ENCODE results near the gene ADIPOR2.
A peak's percentile ranks its signal among the peaks of the same experiment; 100 is the strongest.

Gene ADIPOR2

DNA sequence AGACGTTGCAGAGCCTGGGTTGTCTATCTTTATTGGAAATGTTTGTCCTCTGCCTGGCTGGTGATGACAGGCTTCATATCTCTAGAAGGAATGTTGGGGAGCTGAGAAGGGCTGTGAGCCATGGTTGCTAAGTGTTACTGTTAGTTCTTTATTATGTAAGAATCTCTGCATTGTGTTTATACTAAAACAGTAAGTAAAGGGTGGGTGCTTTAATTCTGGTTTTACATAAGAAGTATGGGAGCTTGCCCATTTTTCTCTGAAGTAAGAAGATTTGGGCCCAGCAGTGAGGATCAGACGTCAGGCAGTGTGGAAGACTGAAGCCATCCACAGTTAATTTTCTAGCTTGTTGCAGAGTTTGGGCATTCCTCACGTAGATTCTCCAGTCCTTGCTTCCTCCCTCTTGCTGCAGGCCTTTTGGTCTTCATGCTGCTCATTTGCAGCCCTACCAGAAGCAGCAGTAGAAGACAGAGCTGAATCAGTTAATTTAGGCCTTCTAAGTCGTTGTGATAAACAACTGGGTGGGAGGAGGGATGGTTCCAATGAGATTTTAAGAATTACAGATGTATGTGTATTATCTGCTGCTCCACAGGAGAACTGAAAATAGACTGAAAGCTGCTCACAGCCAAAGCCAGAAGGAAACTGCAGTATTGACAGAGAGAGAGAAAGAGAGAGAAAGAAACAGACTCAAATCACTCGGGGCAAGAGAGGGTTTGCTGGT, 40.5 kb upstream of the ADIPOR2 start:
- H2BK12ac ChIP-seq (ENCODE audit: low read length in 2 of 2), result no peak overlapping the region
- no peak overlapping the region for H3K18ac ChIP-seq (ENCODE audit: low read depth in 1 of 2, low read length in 2 of 2)
- H3K4me2 ChIP-seq (ENCODE audit: low read length, poor library complexity, severe bottlenecking), result no peak overlapping the region
- no peak overlapping the region for H3K4ac ChIP-seq (ENCODE audit: low read depth in 1 of 2, low read length in 2 of 2)
- H3K23ac ChIP-seq (ENCODE audit: low read length in 2 of 2), result no peak overlapping the region
- H2AK5ac ChIP-seq (ENCODE audit: low read length, severe bottlenecking), result no peak overlapping the region
- H3K27ac ChIP-seq (ENCODE audit: low read length, poor library complexity, severe bottlenecking), result no peak overlapping the region
- H2BK5ac ChIP-seq (ENCODE audit: low read depth, low read length, poor library complexity, severe bottlenecking), result no peak overlapping the region
- no peak overlapping the region for H4K8ac ChIP-seq (ENCODE audit: low read length)
- WGBS, result 51% methylated on average over 5 of the region's 5 CpGs
- H3K79me1 ChIP-seq (replicated peaks; ENCODE audit: low read length, poor library complexity, severe bottlenecking), result no peaks in the 10 kb centered on the region
- H2BK15ac ChIP-seq (ENCODE audit: low read depth, poor library complexity, severe bottlenecking), result no peak overlapping the region
- no peak overlapping the region for H3K14ac ChIP-seq (ENCODE audit: low read length in 2 of 2)
- H3K9ac ChIP-seq (ENCODE audit: low read length), result peak overlapping the region; percentile 53
- no peak overlapping the region for H2BK120ac ChIP-seq (ENCODE audit: low read depth, low read length)
- no peak overlapping the region for H4K91ac ChIP-seq (ENCODE audit: low read length)
- no peak overlapping the region for H2AFZ ChIP-seq (ENCODE audit: low read depth, low read length)
- H3K9me3 ChIP-seq (ENCODE audit: control insufficient read depth, low read length), result no peaks in the 10 kb centered on the region
- no peaks in the 10 kb centered on the region for H3K27me3 ChIP-seq (ENCODE audit: control insufficient read depth in 1 of 2, insufficient read depth in 1 of 2, low read length in 2 of 2)
- no peak overlapping the region for H3K4me3 ChIP-seq (ENCODE audit: insufficient read depth in 1 of 2, low read depth in 1 of 2, low read length in 2 of 2)
- DNase-seq, result no peak
- peaks cover 20 to 44% of the 10 kb centered on the region in 2 experiments for H3K36me3 ChIP-seq (ENCODE audit: control insufficient read depth in 1 of 2, insufficient read depth in 2 of 2, low read depth in 1 of 2, low read length in 2 of 2)
- peaks cover 2% of the 10 kb centered on the region for H3K4me1 ChIP-seq (ENCODE audit: control insufficient read depth, insufficient read depth, low read depth, low read length)

DNA sequence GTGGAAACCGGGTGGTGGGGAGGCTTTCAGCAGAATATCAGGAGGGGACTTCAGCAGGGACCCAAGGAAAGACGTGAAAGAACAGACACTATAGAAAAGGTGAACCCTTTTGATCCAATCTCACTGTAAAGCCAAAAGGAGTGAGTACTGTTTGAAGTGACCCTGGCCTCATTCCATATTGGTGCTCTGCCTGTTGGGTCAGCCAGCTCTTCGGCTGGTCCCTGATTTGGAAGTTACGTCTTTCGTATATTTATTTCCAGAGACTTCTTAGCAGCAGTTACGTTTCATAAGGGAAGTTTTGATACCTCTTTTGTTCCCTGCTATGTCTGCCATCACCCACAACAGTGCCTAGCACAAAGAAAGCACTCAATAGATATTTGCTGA, 39.9 kb upstream of the ADIPOR2 start:
- Histone ChIP-seq H3K27ac (ENCODE audit: low read length, poor library complexity, severe bottlenecking) (no peak overlapping the region), H3K23ac (ENCODE audit: low read length in 2 of 2) (no peak overlapping the region), H3K27me3 (ENCODE audit: control insufficient read depth in 1 of 2, insufficient read depth in 1 of 2, low read length in 2 of 2) (no peaks in the 10 kb centered on the region), H2BK5ac (ENCODE audit: low read depth, low read length, poor library complexity, severe bottlenecking) (no peak overlapping the region), H2AFZ (ENCODE audit: low read depth, low read length) (no peak overlapping the region), H4K91ac (ENCODE audit: low read length) (no peak overlapping the region), H3K79me1 (replicated peaks; ENCODE audit: low read length, poor library complexity, severe bottlenecking) (no peaks in the 10 kb centered on the region), H2BK120ac (ENCODE audit: low read depth, low read length) (no peak overlapping the region), H3K9ac (ENCODE audit: low read length) (peak overlapping the region; percentile 53), H3K14ac (ENCODE audit: low read length in 2 of 2) (no peak overlapping the region), H2BK15ac (ENCODE audit: low read depth, poor library complexity, severe bottlenecking) (no peak overlapping the region), H3K36me3 (ENCODE audit: control insufficient read depth in 1 of 2, insufficient read depth in 2 of 2, low read depth in 1 of 2, low read length in 2 of 2) (peaks cover 16 to 41% of the 10 kb centered on the region in 2 experiments), H4K8ac (ENCODE audit: low read length) (no peak overlapping the region), H3K18ac (ENCODE audit: low read depth in 1 of 2, low read length in 2 of 2) (no peak overlapping the region), H3K4ac (ENCODE audit: low read depth in 1 of 2, low read length in 2 of 2) (no peak overlapping the region), H3K9me3 (ENCODE audit: control insufficient read depth, low read length) (no peaks in the 10 kb centered on the region), H3K4me3 (ENCODE audit: insufficient read depth in 1 of 2, low read depth in 1 of 2, low read length in 2 of 2) (no peak overlapping the region), H3K4me1 (ENCODE audit: control insufficient read depth, insufficient read depth, low read depth, low read length) (peaks cover 2% of the 10 kb centered on the region), H3K4me2 (ENCODE audit: low read length, poor library complexity, severe bottlenecking) (no peak overlapping the region), H2AK5ac (ENCODE audit: low read length, severe bottlenecking) (no peak overlapping the region), H2BK12ac (ENCODE audit: low read length in 2 of 2) (no peak overlapping the region)
- WGBS, result 88% methylated on average over 5 of the region's 6 CpGs
- DNase-seq, result no peak

DNA sequence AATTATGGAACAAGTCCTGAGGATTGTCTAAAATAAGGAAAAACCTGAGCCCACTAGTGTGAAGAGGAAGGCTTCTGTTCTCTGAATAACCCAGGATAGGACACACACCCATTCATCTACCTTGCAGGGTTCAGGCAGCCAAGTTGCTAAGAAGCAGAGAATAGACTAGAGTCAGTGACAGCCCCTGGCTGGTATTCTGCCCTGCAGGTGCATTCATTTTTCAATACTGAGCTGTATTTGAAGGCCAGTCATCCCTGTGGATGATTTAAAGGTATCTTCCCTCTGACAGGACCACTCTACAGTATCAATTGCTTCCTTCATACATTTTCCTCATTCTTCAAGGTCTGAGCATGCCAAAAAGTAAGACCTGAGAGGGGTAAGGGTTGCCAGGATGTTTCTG, 38.9 kb upstream of the ADIPOR2 start:
- Histone ChIP-seq H2BK12ac (ENCODE audit: low read length in 2 of 2) (no peak overlapping the region), H3K4ac (ENCODE audit: low read depth in 1 of 2, low read length in 2 of 2) (no peak overlapping the region), H3K14ac (ENCODE audit: low read length in 2 of 2) (no peak overlapping the region), H2AK5ac (ENCODE audit: low read length, severe bottlenecking) (no peak overlapping the region), H2BK5ac (ENCODE audit: low read depth, low read length, poor library complexity, severe bottlenecking) (no peak overlapping the region), H2BK120ac (ENCODE audit: low read depth, low read length) (no peak overlapping the region), H3K36me3 (ENCODE audit: control insufficient read depth in 1 of 2, insufficient read depth in 2 of 2, low read depth in 1 of 2, low read length in 2 of 2) (peaks cover 8 to 32% of the 10 kb centered on the region in 2 experiments), H3K79me1 (replicated peaks; ENCODE audit: low read length, poor library complexity, severe bottlenecking) (no peaks in the 10 kb centered on the region), H3K18ac (ENCODE audit: low read depth in 1 of 2, low read length in 2 of 2) (no peak overlapping the region), H2AFZ (ENCODE audit: low read depth, low read length) (no peak overlapping the region), H3K23ac (ENCODE audit: low read length in 2 of 2) (no peak overlapping the region), H4K91ac (ENCODE audit: low read length) (no peak overlapping the region), H4K8ac (ENCODE audit: low read length) (no peak overlapping the region), H2BK15ac (ENCODE audit: low read depth, poor library complexity, severe bottlenecking) (no peak overlapping the region), H3K27ac (ENCODE audit: low read length, poor library complexity, severe bottlenecking) (no peak overlapping the region), H3K9ac (ENCODE audit: low read length) (no peak overlapping the region), H3K4me3 (ENCODE audit: insufficient read depth in 1 of 2, low read depth in 1 of 2, low read length in 2 of 2) (no peak overlapping the region), H3K27me3 (ENCODE audit: control insufficient read depth in 1 of 2, insufficient read depth in 1 of 2, low read length in 2 of 2) (no peaks in the 10 kb centered on the region), H3K4me1 (ENCODE audit: control insufficient read depth, insufficient read depth, low read depth, low read length) (peaks cover under 1% of the 10 kb centered on the region), H3K9me3 (ENCODE audit: control insufficient read depth, low read length) (no peaks in the 10 kb centered on the region), H3K4me2 (ENCODE audit: low read length, poor library complexity, severe bottlenecking) (no peak overlapping the region)
- DNase-seq, result no peak

DNA sequence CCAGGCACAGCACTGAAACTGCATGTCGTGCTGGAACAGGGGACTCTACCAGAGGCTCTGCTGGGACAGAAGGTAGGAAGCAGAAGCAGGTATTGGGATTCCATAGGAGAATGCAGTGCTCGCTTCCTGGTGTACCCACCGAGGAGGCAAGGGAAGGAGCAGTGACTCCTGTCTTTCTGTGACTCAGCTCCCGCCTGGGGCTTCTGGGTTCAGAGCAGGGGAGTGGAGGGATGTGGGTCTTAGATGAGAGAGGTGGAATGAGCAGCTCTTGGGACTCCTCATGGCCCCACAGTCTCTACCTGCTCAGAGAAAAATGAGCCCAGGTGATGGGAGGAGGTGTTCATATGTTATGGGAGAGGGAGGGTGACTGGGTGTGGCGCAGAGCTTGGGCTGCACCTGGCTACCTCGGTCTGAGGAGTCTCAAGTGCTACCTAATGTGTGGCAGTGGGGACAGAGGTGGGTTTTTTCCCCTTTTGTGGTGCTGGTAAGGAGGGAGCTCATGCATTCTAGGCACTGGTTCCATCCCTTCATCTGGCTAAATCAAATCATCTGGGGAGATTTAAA, 35.6 kb upstream of the ADIPOR2 start:
- no peaks in the 10 kb centered on the region for H3K79me1 ChIP-seq (replicated peaks; ENCODE audit: low read length, poor library complexity, severe bottlenecking)

More for the DNA sequence above, 35.6 kb upstream of the ADIPOR2 start:
- Histone ChIP-seq H3K4ac (ENCODE audit: low read depth in 1 of 2, low read length in 2 of 2) (no peak overlapping the region), H3K4me1 (ENCODE audit: control insufficient read depth, insufficient read depth, low read depth, low read length) (no peaks in the 10 kb centered on the region), H3K9ac (ENCODE audit: low read length) (no peak overlapping the region), H2AK5ac (ENCODE audit: low read length, severe bottlenecking) (no peak overlapping the region), H3K36me3 (ENCODE audit: control insufficient read depth in 1 of 2, insufficient read depth in 2 of 2, low read depth in 1 of 2, low read length in 2 of 2) (peaks cover 4 to 6% of the 10 kb centered on the region in 2 experiments), H3K23ac (ENCODE audit: low read length in 2 of 2) (no peak overlapping the region), H2BK120ac (ENCODE audit: low read depth, low read length) (no peak overlapping the region), H4K8ac (ENCODE audit: low read length) (no peak overlapping the region), H3K4me2 (ENCODE audit: low read length, poor library complexity, severe bottlenecking) (no peak overlapping the region), H3K27me3 (ENCODE audit: control insufficient read depth in 1 of 2, insufficient read depth in 1 of 2, low read length in 2 of 2) (no peaks in the 10 kb centered on the region), H2AFZ (ENCODE audit: low read depth, low read length) (no peak overlapping the region), H2BK5ac (ENCODE audit: low read depth, low read length, poor library complexity, severe bottlenecking) (no peak overlapping the region), H4K91ac (ENCODE audit: low read length) (no peak overlapping the region), H3K18ac (ENCODE audit: low read depth in 1 of 2, low read length in 2 of 2) (no peak overlapping the region), H2BK15ac (ENCODE audit: low read depth, poor library complexity, severe bottlenecking) (no peak overlapping the region), H3K4me3 (ENCODE audit: insufficient read depth in 1 of 2, low read depth in 1 of 2, low read length in 2 of 2) (no peak overlapping the region), H3K9me3 (ENCODE audit: control insufficient read depth, low read length) (no peaks in the 10 kb centered on the region), H3K27ac (ENCODE audit: low read length, poor library complexity, severe bottlenecking) (no peak overlapping the region), H2BK12ac (ENCODE audit: low read length in 2 of 2) (no peak overlapping the region), H3K14ac (ENCODE audit: low read length in 2 of 2) (no peak overlapping the region)
- no peak for DNase-seq
- WGBS, result 83% methylated on average over 6 of the region's 6 CpGs

Data from mesenchymal stem cell (in vitro differentiated cells and primary cell).